ENCODE results near the gene KLHL35. TPM values are rescaled to one million over a fixed set of nuclear protein-coding genes. Genes with fewer than 3 reads are reported as not detected.

KLHL35 gene
- total RNA-seq, 4 donors from 2014 or later, result 2.5 TPM; not detected in 3

GRCh38 chr11:75403983-75404658 is 28.9 kb downstream of the KLHL35 start:
- no peak overlapping the region for H3K27ac ChIP-seq
- no peaks in the 10 kb centered on the region for H3K36me3 ChIP-seq
- TF ChIP-seq CTCF (IDR thresholded peaks at IDR 0.05) (no peak), POLR2A (IDR thresholded peaks at IDR 0.05) (no peak)
- DNase-seq, result no peak
- intact Hi-C loops (cut with DNase I; ENCODE audit: low total_unique reads), result no loop called here
- H3K27me3 ChIP-seq, result no peaks in the 10 kb centered on the region
- H3K4me3 ChIP-seq, result no peak overlapping the region
- peaks cover 0 to 8% of the 10 kb centered on the region in 2 donors for H3K4me1 ChIP-seq
- H3K9me3 ChIP-seq, result no peaks in the 10 kb centered on the region

DNA sequence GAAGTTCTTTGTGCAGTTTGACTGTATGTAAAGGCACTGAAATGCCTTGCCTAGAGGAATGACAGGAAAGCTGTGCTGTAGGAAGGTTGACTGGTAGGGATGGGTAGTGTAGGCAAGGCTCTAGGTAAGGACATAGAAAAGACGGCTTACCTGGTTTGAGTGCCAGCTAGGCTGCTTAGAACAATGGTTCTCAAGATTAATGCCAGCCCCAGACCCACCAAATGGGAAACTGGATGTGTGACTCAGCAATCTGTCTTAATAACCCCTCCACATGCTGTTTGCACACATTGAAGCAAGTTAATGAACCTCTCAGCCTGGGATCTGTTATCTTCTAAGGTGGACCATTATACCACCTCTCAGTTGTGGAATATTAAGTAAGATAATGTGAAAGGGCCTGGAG is 30.0 kb downstream of the KLHL35 start:
- H3K4me3 ChIP-seq, result no peak overlapping the region
- no peaks in the 10 kb centered on the region for H3K9me3 ChIP-seq
- H3K36me3 ChIP-seq, result no peaks in the 10 kb centered on the region
- intact Hi-C loops (cut with DNase I; ENCODE audit: low total_unique reads), result no loop called here
- TF ChIP-seq POLR2A (IDR thresholded peaks at IDR 0.05), result no peak
- no peak for DNase-seq
- peaks cover 0 to 8% of the 10 kb centered on the region in 2 donors for H3K4me1 ChIP-seq
- no peaks in the 10 kb centered on the region for H3K27me3 ChIP-seq
- no peak overlapping the region for H3K27ac ChIP-seq

- no peak overlapping the region for H3K27ac ChIP-seq
- H3K27me3 ChIP-seq, result no peaks in the 10 kb centered on the region
- no peak for DNase-seq
- no peak overlapping the region for H3K4me3 ChIP-seq
- H3K9me3 ChIP-seq, result no peaks in the 10 kb centered on the region
- H3K4me1 ChIP-seq, result peaks cover 0 to 8% of the 10 kb centered on the region in 2 donors
- TF ChIP-seq POLR2A (IDR thresholded peaks at IDR 0.05) (no peak), CTCF (IDR thresholded peaks at IDR 0.05) (no peak)
- H3K36me3 ChIP-seq, result no peaks in the 10 kb centered on the region
- intact Hi-C loops (cut with DNase I; ENCODE audit: low total_unique reads), result no loop called here
Measured at GRCh38 chr11:75402002-75402773, 30.8 kb downstream of the KLHL35 start.

DNA sequence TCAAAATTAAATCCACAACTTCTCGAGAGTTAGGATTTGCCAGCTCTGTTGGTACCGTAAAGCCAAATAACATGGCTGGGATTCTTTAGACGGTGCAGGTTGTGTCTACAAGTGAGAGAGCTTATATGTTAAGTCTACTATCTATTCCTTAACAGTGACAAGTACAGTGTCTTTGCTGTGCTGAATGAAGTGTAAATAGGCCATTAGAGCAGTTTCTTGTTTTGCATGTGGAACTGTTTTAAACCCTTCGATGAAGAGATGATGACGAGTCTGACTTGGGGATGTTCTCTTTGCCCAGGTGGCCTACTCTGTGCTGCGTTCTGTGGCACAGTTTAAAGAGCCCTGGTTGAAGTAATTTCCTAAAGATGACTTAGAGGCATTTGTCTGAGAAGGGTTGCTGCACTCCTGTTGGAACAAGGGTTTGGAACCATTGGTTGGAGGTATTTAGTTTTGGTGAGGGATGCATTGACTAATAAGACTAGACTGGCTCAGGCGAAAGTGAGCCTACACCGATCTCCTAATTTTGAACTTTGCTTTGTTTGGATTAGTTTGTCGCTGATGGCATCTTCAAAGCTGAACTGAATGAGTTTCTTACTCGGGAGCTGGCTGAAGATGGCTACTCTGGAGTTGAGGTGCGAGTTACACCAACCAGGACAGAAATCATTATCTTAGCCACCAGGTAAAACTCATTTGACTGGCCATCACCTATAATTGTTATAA is 32.7 kb downstream of the KLHL35 start:
- Histone ChIP-seq H3K27me3 (no peaks in the 10 kb centered on the region), H3K27ac (peak overlapping the region; percentile 89 to 92), H3K4me3 (peak overlapping the region; percentile 56 to 66), H3K36me3 (no peaks in the 10 kb centered on the region), H3K9me3 (no peaks in the 10 kb centered on the region), H3K4me1 (peaks cover 0 to 8% of the 10 kb centered on the region in 2 donors)
- TF ChIP-seq POLR2A (IDR thresholded peaks at IDR 0.05) (no peak), CTCF (IDR thresholded peaks at IDR 0.05) (no peak)
- DNase-seq, result no peak
- intact Hi-C loops (cut with DNase I; ENCODE audit: low total_unique reads), result no loop called here

DNA sequence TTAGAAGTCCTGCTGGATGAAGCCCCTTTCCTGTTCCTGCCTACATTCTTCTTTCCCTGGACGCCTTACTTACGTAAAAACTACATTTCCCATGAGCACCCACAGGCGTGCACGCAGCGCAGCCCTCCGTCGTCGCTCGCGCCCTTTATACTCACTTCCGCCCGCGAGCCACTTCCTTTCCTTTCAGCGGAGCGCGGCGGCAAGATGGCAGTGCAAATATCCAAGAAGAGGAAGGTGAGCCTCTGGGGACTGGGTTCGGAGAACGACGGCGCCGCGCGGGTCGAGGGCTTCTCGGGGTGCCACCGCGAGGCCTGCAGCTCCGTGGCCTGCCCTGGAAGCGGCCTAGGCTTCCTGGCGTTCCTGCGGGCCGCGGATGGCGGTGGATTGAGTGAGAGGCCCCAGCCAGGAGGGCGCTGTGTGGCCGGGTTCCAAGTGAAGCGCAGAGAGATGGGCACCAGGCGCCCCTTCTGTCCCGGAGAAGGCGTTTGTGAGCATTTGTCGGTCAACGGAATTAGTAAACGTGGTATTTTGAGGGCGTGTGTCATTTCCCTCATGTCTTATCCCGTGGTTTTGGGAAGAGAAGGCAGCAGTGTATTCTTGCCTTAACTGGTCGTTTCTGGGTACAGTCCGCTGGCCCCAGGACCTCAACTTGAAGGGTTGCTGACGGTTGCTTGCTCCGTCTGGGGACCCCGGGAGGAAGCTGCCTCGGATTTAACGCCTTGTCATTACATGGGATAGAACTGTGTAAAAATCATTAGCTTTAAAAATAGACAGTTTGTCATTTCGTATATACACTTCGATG is 33.5 kb downstream of the KLHL35 start, which contains the start of gene RPS3:
TSS of gene RPS3 (plus strand) at position 175 of the 802 bp plus-strand sequence. CDS start at position 205, 30 bp downstream.
- intact Hi-C loops (cut with DNase I; ENCODE audit: low total_unique reads), result no loop called here
- TF ChIP-seq POLR2A (IDR thresholded peaks at IDR 0.05) (peak; percentile 95), CTCF (IDR thresholded peaks at IDR 0.05) (peak in 3 of 4 experiments; percentile 17 to 38 (median 30))

More for the DNA sequence above, 33.5 kb downstream of the KLHL35 start, which contains the start of gene RPS3:
- Histone ChIP-seq H3K36me3 (no peaks in the 10 kb centered on the region), H3K4me1 (peaks cover 0 to 8% of the 10 kb centered on the region in 2 donors), H3K4me3 (peak within 1 kb of the TSS; percentile 56 to 66), H3K9me3 (no peaks in the 10 kb centered on the region), H3K27me3 (no peaks in the 10 kb centered on the region), H3K27ac (peak within 1 kb of the TSS; percentile 89 to 92)
- DNase-seq, result peak; percentile 87 to 92

Measured in uterus (tissue), 4 donors.